HepG2 (cell line): Measurements from ENCODE around the gene RAB30. TPM values are rescaled to one million over a fixed set of nuclear protein-coding genes. Genes with fewer than 3 reads are reported as not detected.

Source experiments
- CENPX ChIP-seq: sonication (generic); formaldehyde crosslinking; IDR thresholded peaks from 2 replicates; pipeline ENCODE4 v1.9.0; 2021; ENCODE audit warnings: mild to moderate bottlenecking, missing genetic modification reagents, moderate library complexity
- KLF13 ChIP-seq: sonication (generic); formaldehyde crosslinking; IDR thresholded peaks from 2 replicates; pipeline ENCODE4 v1.4.0; 2020; ENCODE audit warnings: mild to moderate bottlenecking, missing genetic modification reagents
- KMT2A ChIP-seq: sonication (generic); formaldehyde crosslinking; IDR thresholded peaks from 2 replicates; pipeline ENCODE4 v1.4.0; 2020; ENCODE audit warnings: missing genetic modification reagents
- MXD4 ChIP-seq: IDR thresholded peaks from 2 replicates; pipeline ENCODE4 v1.6.1; 2016; ENCODE audit warnings: mild to moderate bottlenecking, missing biosample characterization, missing genetic modification reagents
- PHF8 ChIP-seq: sonication (generic); formaldehyde crosslinking; IDR thresholded peaks from 2 replicates; pipeline ENCODE4 v1.5.0; 2020; ENCODE audit warnings: missing genetic modification reagents
- PITX1 ChIP-seq: sonication (generic); formaldehyde crosslinking; IDR thresholded peaks from 2 replicates; pipeline ENCODE4 v1.5.1; 2020; ENCODE audit warnings: mild to moderate bottlenecking, missing genetic modification reagents
- POLR2AphosphoS5 ChIP-seq: IDR thresholded peaks from 2 replicates; pipeline ENCODE4 v1.6.1; 2012; ENCODE audit warnings: low read depth, low read length
- SMARCE1 ChIP-seq: fragments of 450-650 bp; IDR thresholded peaks from 2 replicates; pipeline ENCODE4 v1.6.1; 2017; ENCODE audit warnings: borderline replicate concordance
- TMF1 ChIP-seq: sonication (generic); formaldehyde crosslinking; IDR thresholded peaks from 2 replicates; pipeline ENCODE4 v1.8.1; 2022; ENCODE audit warnings: low read depth, missing genetic modification reagents
- YY1 ChIP-seq: IDR thresholded peaks from 2 replicates; pipeline ENCODE4 v1.6.1; 2011; ENCODE audit warnings: low read length, low read depth, moderate library complexity, mild to moderate bottlenecking; ENCODE audit not compliant: insufficient read depth, insufficient replicate concordance
- ZFP90 ChIP-seq: sonication (generic); formaldehyde crosslinking; IDR thresholded peaks from 2 replicates; pipeline ENCODE4 v1.8.0; 2022; ENCODE audit warnings: missing genetic modification reagents, mild to moderate bottlenecking, inconsistent platforms, borderline replicate concordance
- ZFX ChIP-seq: sonication (generic); formaldehyde crosslinking; IDR thresholded peaks from 2 replicates; pipeline ENCODE4 v1.4.0; 2020; ENCODE audit warnings: mild to moderate bottlenecking, low read depth, missing genetic modification reagents, moderate library complexity
- ZNF432 ChIP-seq: sonication (generic); formaldehyde crosslinking; IDR thresholded peaks from 2 replicates; pipeline ENCODE4 v1.5.0; 2020; ENCODE audit warnings: missing genetic modification reagents, mild to moderate bottlenecking, borderline replicate concordance
- ZNF546 ChIP-seq: sonication (generic); formaldehyde crosslinking; conservative IDR thresholded peaks from 2 replicates; pipeline ENCODE4 v1.8.1; 2023; ENCODE audit warnings: mild to moderate bottlenecking, missing genetic modification reagents
- ZNF564 ChIP-seq: sonication (generic); formaldehyde crosslinking; IDR thresholded peaks from 2 replicates; pipeline ENCODE4 v1.8.1; 2023; ENCODE audit warnings: mild to moderate bottlenecking, missing genetic modification reagents
- ZNF567 ChIP-seq: sonication (generic); formaldehyde crosslinking; IDR thresholded peaks from 2 replicates; pipeline ENCODE4 v1.8.1; 2023; ENCODE audit warnings: mild to moderate bottlenecking, missing genetic modification reagents, borderline replicate concordance
- ZNF776 ChIP-seq: sonication (generic); formaldehyde crosslinking; IDR thresholded peaks from 2 replicates; pipeline ENCODE4 v1.4.0; 2020; ENCODE audit warnings: mild to moderate bottlenecking, missing genetic modification reagents
- ZNF850 ChIP-seq: sonication (generic); formaldehyde crosslinking; conservative IDR thresholded peaks from 2 replicates; pipeline ENCODE4 v1.9.0; 2021; ENCODE audit warnings: mild to moderate bottlenecking, missing genetic modification reagents
- ZNF883 ChIP-seq: sonication (generic); formaldehyde crosslinking; IDR thresholded peaks from 2 replicates; pipeline ENCODE4 v1.5.1; 2020; ENCODE audit warnings: mild to moderate bottlenecking, missing genetic modification reagents; ENCODE audit errors: not compliant biosample characterization
- ZZZ3 ChIP-seq: sonication (generic); formaldehyde crosslinking; IDR thresholded peaks from 2 replicates; pipeline ENCODE4 v1.4.0; 2020; ENCODE audit warnings: missing genetic modification reagents, mild to moderate bottlenecking, borderline replicate concordance
- polyA plus RNA-seq, 8 experiments: library from polyadenylated mRNA; depleted of rRNA in 3 of 8; stranded (reverse) in 7 of 8; unstranded in 1 of 8; fragments of >200 nt; fragmentation: Illumina TruSeq in 4 of 8; extraction: Trizol in 4 of 8; gene quantifications; 2 replicates each; pipeline versions ENCODE4 v1.2.1 to v1.2.3, GENCODE V29; 2011 to 2016; ENCODE audit warnings: low read depth in 4 of 8, missing spikeins in 1 of 8, mixed read lengths in 1 of 8; ENCODE audit not compliant: insufficient read depth in 1 of 8
- total RNA-seq, 5 experiments: library from RNA; depleted of rRNA; stranded (reverse); fragments of >200 nt; fragmentation: Illumina TruSeq; extraction: Trizol; gene quantifications; 2 replicates each; pipeline ENCODE4 v1.2.3, GENCODE V29; 2016; ENCODE audit warnings: low read depth in 1 of 5
- TF ChIP-seq, protein P1 (sequence below): IDR thresholded peaks from 2 replicates; pipeline ENCODE4 v1.6.1; 2012; ENCODE audit warnings: inconsistent platforms
- TF ChIP-seq, protein P2 (sequence below): sonication (generic); formaldehyde crosslinking; IDR thresholded peaks from 2 replicates; pipeline ENCODE4 v1.4.0; 2020; ENCODE audit warnings: mild to moderate bottlenecking, missing genetic modification reagents
- TF ChIP-seq, protein P3 (sequence below): sonication (generic); formaldehyde crosslinking; IDR thresholded peaks from 2 replicates; pipeline ENCODE4 v1.8.0; 2022; ENCODE audit warnings: mild to moderate bottlenecking, missing genetic modification reagents, moderate library complexity
- TF ChIP-seq, protein P4 (sequence below): sonication (generic); formaldehyde crosslinking; IDR thresholded peaks from 2 replicates; pipeline ENCODE4 v1.4.0; 2020; ENCODE audit warnings: missing genetic modification reagents

The RAB30 gene
- total and polyA plus RNA-seq, 2 of the 13 experiments (the other 11 are each of a cell fraction or from before 2014, with no cell fraction given): 3.7 to 5.0 TPM

DNA sequence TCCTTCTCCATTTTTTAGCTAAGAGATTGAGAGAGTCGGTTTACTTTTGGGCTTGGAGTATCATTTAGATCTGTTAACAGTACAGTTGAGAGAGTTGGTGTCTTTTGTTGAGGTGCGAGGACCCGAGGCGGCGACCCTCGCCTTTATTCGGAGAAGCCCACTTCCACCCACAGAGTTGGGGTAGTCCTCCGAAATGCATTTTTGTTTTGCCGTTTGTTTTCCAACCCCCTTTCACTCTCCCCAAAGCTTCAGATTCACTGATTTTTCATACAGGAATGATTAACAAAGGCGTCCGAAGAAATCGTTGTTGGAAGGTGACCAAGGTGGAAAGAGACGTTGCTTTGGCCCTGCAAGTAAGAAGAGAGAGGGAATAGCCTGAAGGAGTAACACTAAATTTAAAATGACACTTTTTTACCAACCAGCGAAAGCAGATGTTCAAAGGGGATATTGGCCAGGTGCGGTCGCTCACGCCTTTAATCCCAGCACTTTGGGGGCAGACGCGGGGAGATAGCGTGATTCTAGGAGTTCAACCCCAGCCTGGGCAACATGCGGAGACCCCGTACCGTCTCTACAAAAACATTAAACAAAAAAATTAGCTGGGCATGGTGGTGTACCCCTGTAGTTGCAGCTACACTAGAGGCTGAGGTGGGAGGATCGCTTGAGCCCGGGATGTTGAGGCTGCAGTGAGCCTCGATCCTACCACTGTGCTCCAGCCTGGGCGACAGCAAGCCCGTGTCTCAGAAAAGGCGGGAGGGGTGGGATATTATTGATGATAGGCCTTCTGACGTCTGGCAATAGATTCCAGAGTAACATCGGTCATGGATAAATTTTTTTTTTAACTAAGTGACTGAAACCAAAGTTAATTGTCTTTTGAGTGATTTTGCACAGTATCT, 899 bp upstream of the RAB30 start (continued):
- TF ChIP-seq ZZZ3 (CRISPR knock-in tag): no peak
- TF ChIP-seq ZNF546 (CRISPR knock-in tag): no peak
- 0 out of 2 replicates have a peak, but pooled peaks have one; percentile 63 for TF ChIP-seq ZNF432 (CRISPR knock-in tag)
- TF ChIP-seq, protein P1, sequence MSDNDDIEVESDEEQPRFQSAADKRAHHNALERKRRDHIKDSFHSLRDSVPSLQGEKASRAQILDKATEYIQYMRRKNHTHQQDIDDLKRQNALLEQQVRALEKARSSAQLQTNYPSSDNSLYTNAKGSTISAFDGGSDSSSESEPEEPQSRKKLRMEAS: peak; percentile 38; the same call in 1 of the 2 replicates
- TF ChIP-seq YY1: no peak
- TF ChIP-seq, protein P2, sequence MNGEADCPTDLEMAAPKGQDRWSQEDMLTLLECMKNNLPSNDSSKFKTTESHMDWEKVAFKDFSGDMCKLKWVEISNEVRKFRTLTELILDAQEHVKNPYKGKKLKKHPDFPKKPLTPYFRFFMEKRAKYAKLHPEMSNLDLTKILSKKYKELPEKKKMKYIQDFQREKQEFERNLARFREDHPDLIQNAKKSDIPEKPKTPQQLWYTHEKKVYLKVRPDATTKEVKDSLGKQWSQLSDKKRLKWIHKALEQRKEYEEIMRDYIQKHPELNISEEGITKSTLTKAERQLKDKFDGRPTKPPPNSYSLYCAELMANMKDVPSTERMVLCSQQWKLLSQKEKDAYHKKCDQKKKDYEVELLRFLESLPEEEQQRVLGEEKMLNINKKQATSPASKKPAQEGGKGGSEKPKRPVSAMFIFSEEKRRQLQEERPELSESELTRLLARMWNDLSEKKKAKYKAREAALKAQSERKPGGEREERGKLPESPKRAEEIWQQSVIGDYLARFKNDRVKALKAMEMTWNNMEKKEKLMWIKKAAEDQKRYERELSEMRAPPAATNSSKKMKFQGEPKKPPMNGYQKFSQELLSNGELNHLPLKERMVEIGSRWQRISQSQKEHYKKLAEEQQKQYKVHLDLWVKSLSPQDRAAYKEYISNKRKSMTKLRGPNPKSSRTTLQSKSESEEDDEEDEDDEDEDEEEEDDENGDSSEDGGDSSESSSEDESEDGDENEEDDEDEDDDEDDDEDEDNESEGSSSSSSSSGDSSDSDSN: no peak
- TF ChIP-seq KMT2A (CRISPR knock-in tag): no peak
- TF ChIP-seq PHF8 (CRISPR knock-in tag): 0 out of 2 replicates have a peak, but pooled peaks have one; percentile 12
- TF ChIP-seq ZNF776 (CRISPR knock-in tag): 0 out of 2 replicates have a peak, but pooled peaks have one; percentile 3
- peak; percentile 11; the same call in 1 of the 2 replicates for TF ChIP-seq ZFX (CRISPR knock-in tag)
- TF ChIP-seq KLF13 (CRISPR knock-in tag): no peak
- TF ChIP-seq, protein P3, sequence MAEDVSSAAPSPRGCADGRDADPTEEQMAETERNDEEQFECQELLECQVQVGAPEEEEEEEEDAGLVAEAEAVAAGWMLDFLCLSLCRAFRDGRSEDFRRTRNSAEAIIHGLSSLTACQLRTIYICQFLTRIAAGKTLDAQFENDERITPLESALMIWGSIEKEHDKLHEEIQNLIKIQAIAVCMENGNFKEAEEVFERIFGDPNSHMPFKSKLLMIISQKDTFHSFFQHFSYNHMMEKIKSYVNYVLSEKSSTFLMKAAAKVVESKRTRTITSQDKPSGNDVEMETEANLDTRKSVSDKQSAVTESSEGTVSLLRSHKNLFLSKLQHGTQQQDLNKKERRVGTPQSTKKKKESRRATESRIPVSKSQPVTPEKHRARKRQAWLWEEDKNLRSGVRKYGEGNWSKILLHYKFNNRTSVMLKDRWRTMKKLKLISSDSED: no peak
- 0 out of 2 replicates have a peak, but pooled peaks have one; percentile 24 for TF ChIP-seq MXD4
- TF ChIP-seq ZNF883 (CRISPR knock-in tag): no peak
- TF ChIP-seq PITX1 (CRISPR knock-in tag): peak; percentile 38; the same call in 1 of the 2 replicates
- peak; percentile 4; the same call in 1 of the 2 replicates for TF ChIP-seq ZNF564 (CRISPR knock-in tag)
- no peak for TF ChIP-seq POLR2AphosphoS5
- TF ChIP-seq, protein P4, sequence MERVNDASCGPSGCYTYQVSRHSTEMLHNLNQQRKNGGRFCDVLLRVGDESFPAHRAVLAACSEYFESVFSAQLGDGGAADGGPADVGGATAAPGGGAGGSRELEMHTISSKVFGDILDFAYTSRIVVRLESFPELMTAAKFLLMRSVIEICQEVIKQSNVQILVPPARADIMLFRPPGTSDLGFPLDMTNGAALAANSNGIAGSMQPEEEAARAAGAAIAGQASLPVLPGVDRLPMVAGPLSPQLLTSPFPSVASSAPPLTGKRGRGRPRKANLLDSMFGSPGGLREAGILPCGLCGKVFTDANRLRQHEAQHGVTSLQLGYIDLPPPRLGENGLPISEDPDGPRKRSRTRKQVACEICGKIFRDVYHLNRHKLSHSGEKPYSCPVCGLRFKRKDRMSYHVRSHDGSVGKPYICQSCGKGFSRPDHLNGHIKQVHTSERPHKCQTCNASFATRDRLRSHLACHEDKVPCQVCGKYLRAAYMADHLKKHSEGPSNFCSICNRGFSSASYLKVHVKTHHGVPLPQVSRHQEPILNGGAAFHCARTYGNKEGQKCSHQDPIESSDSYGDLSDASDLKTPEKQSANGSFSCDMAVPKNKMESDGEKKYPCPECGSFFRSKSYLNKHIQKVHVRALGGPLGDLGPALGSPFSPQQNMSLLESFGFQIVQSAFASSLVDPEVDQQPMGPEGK: no peak
- TF ChIP-seq ZFP90: 0 out of 2 replicates have a peak, but pooled peaks have one; percentile 2
- TF ChIP-seq SMARCE1: no peak
- peak; percentile 13; the same call in 1 of the 2 replicates for TF ChIP-seq TMF1 (CRISPR knock-in tag)
- no peak for TF ChIP-seq CENPX
- TF ChIP-seq ZNF567 (CRISPR knock-in tag): no peak
- 0 out of 2 replicates have a peak, but pooled peaks have one; percentile 57 for TF ChIP-seq ZNF850 (CRISPR knock-in tag)
